Stimulated activated CD8-positive, alpha-beta memory T cell treated with anti-CD3 and anti-CD28 coated beads, Interleukin-15, amount 100 ng/mL, for 1 hour (primary cell): ENCODE measurements around the gene PTGDS.

Experiments
- DNase-seq: peaks from one replicate; pipeline ENCODE4 v3.0.0-alpha.2; 2020; ENCODE audit warnings: low read depth

PTGDS gene

GRCh38 chr9:136957901-136958300 lies 19.4 kb upstream of the PTGDS start:
- DNase-seq: no peak

- DNase-seq: no peak
Measured at GRCh38 chr9:136958473-136958872, 18.8 kb upstream of the PTGDS start.

- no peak for DNase-seq
Measured at GRCh38 chr9:136958898-136959850, 18.1 kb upstream of the PTGDS start.

GRCh38 chr9:136960212-136960937 lies 16.9 kb upstream of the PTGDS start:
- no peak for DNase-seq

- no peak for DNase-seq
Measured at GRCh38 chr9:136960938-136961275, 16.4 kb upstream of the PTGDS start.

GRCh38 chr9:136961279-136962065 lies 15.8 kb upstream of the PTGDS start:
- no peak for DNase-seq

- DNase-seq: no peak
Measured at GRCh38 chr9:136962163-136962562, 15.1 kb upstream of the PTGDS start.

- no peak for DNase-seq
Measured at GRCh38 chr9:136962701-136963248, 14.5 kb upstream of the PTGDS start.

GRCh38 chr9:136963341-136963740 lies 14.0 kb upstream of the PTGDS start:
- DNase-seq: no peak

- DNase-seq: no peak
Measured at GRCh38 chr9:136963751-136964150, 13.6 kb upstream of the PTGDS start.

- DNase-seq: no peak
Measured at GRCh38 chr9:136964171-136964689, 13.1 kb upstream of the PTGDS start.

GRCh38 chr9:136964833-136965422 lies 12.4 kb upstream of the PTGDS start:
- DNase-seq: no peak

GRCh38 chr9:136965771-136966484 lies 11.4 kb upstream of the PTGDS start:
- no peak for DNase-seq

- no peak for DNase-seq
Measured at GRCh38 chr9:136968333-136969127, 8.8 kb upstream of the PTGDS start.

- no peak for DNase-seq
Measured at GRCh38 chr9:136969150-136969549, 8.2 kb upstream of the PTGDS start.

GRCh38 chr9:136969774-136970173 lies 7.5 kb upstream of the PTGDS start:
- DNase-seq: no peak

- DNase-seq: no peak
Measured at GRCh38 chr9:136970361-136970760, 6.9 kb upstream of the PTGDS start.

GRCh38 chr9:136971746-136972145 lies 5.6 kb upstream of the PTGDS start:
- no peak for DNase-seq

- DNase-seq: no peak
Measured at GRCh38 chr9:136972335-136972734, 5.0 kb upstream of the PTGDS start.

GRCh38 chr9:136972743-136973142 lies 4.6 kb upstream of the PTGDS start:
- DNase-seq: no peak
